Hepatocyte (in vitro differentiated cells): ENCODE measurements around the gene ZSWIM7. TPM values are rescaled to one million over a fixed set of nuclear protein-coding genes. Genes with fewer than 3 reads are reported as not detected.

Experiments used
- DNase-seq: peaks from one replicate; pipeline ENCODE4 v3.0.0-alpha.2; 2016; ENCODE audit warnings: low spot score
- H2AFZ ChIP-seq: fragments of 200-600 bp; sonication (generic); 2 replicates; pipeline ENCODE4 v1.6.0; 2016; ENCODE audit warnings: antibody characterized with exemption, mild to moderate bottlenecking
- H3K27ac ChIP-seq: fragments of 200-600 bp; sonication (generic); 2 replicates; pipeline ENCODE4 v1.5.1; 2016; ENCODE audit warnings: mild to moderate bottlenecking
- H3K27me3 ChIP-seq: fragments of 200-600 bp; sonication (generic); 2 replicates; pipeline ENCODE4 v1.6.1; 2016
- H3K36me3 ChIP-seq: fragments of 200-600 bp; sonication (generic); replicated peaks from 2 replicates; pipeline ENCODE4 v1.5.1; 2016; ENCODE audit warnings: low read depth; ENCODE audit not compliant: insufficient read depth
- H3K4me1 ChIP-seq: fragments of 200-600 bp; sonication (generic); 2 replicates; pipeline ENCODE4 v1.5.1; 2016; ENCODE audit warnings: mild to moderate bottlenecking, moderate library complexity; ENCODE audit not compliant: insufficient read depth
- H3K4me2 ChIP-seq: fragments of 200-600 bp; sonication (generic); 2 replicates; pipeline ENCODE4 v1.6.0; 2016
- H3K4me3 ChIP-seq: fragments of 200-600 bp; sonication (generic); 2 replicates; pipeline ENCODE4 v1.5.1; 2016; ENCODE audit warnings: mild to moderate bottlenecking
- H3K79me2 ChIP-seq: fragments of 200-600 bp; sonication (generic); 2 replicates; pipeline ENCODE4 v1.6.0; 2017; ENCODE audit warnings: mild to moderate bottlenecking
- H3K9me2 ChIP-seq: fragments of 200-600 bp; sonication (generic); replicated peaks from 2 replicates; pipeline ENCODE4 v1.6.0; 2017; ENCODE audit warnings: mild to moderate bottlenecking; ENCODE audit not compliant: insufficient read depth
- H3K9me3 ChIP-seq: fragments of 200-600 bp; sonication (generic); 2 replicates; pipeline ENCODE4 v1.5.1; 2016; ENCODE audit warnings: low read depth, mild to moderate bottlenecking
- H4K20me1 ChIP-seq: fragments of 200-600 bp; sonication (generic); 2 replicates; pipeline ENCODE4 v1.6.0; 2016; ENCODE audit warnings: mild to moderate bottlenecking; ENCODE audit not compliant: insufficient read depth, poor library complexity, severe bottlenecking
- EZH2 ChIP-seq: fragments of 200-600 bp; sonication (generic); IDR thresholded peaks from 2 replicates; pipeline ENCODE4 v1.6.1; 2016; ENCODE audit warnings: antibody characterized with exemption, mild to moderate bottlenecking, borderline replicate concordance
- EZH2phosphoT487 ChIP-seq: fragments of 200-600 bp; sonication (generic); IDR thresholded peaks from one replicate; pipeline ENCODE4 v1.6.1; 2018; ENCODE audit warnings: antibody characterized with exemption, mild to moderate bottlenecking, low read depth, moderate library complexity; ENCODE audit not compliant: unreplicated experiment, severe bottlenecking
- WGBS: methylation state at CpG from one replicate; pipeline ENCODE4 v1.1.6; 2016; ENCODE audit warnings: low lambda C conversion rate; ENCODE audit errors: missing lambda C conversion rate; 5-methylcytosine and 5-hydroxymethylcytosine counted together
- polyA plus RNA-seq: library from polyadenylated mRNA; unstranded; fragments of >200 nt; fragmentation: Nextera tagmentation; extraction: Ambion mirVana; gene quantifications from 2 replicates; pipeline ENCODE4 v1.2.1, GENCODE V29; 2016
- total RNA-seq: library from RNA; depleted of rRNA; stranded (reverse); fragments of >200 nt; gene quantifications from 2 replicates; pipeline ENCODE4 v1.2.3, GENCODE V29; 2014
- TF ChIP-seq, protein P1 (sequence below): fragments of 200-600 bp; sonication (generic); IDR thresholded peaks from 2 replicates; pipeline ENCODE4 v1.5.1; 2016; ENCODE audit warnings: antibody characterized with exemption, mild to moderate bottlenecking; ENCODE audit not compliant: poor library complexity

The ZSWIM7 gene
- total and polyA plus RNA-seq, 2 experiments from 2014 or later: 27.0 to 46.8 TPM

DNA sequence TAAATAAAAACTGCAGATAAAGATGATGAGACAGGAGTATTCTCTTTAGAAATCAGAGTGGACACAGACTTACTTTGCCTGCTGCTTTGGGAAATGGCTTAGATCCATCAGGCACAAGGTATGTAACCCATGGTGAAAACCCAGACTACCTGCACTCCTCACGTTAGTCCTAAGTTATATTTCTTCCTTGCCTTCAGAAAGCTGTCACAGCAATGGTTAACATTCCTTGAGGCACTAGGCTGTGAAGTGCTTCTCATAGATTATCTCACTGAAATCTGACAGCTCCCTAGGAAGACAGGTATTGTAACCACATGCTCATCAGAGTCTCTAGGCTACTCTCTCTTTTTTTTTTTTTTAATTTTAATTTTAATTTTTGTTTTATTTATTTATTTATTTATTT is 20.9 kb downstream of the ZSWIM7 start:
- Histone ChIP-seq H3K36me3 (no peaks in the 10 kb centered on the region), H3K79me2 (no peaks in the 10 kb centered on the region)

GRCh38 chr17:15977894-15978293 is 21.6 kb downstream of the ZSWIM7 start:
- H2AFZ ChIP-seq: no peak overlapping the region
- H3K4me3 ChIP-seq: no peak overlapping the region
- no peaks in the 10 kb centered on the region for H4K20me1 ChIP-seq
- no peak overlapping the region for H3K4me2 ChIP-seq
- H3K79me2 ChIP-seq: no peaks in the 10 kb centered on the region
- TF ChIP-seq, protein P1, sequence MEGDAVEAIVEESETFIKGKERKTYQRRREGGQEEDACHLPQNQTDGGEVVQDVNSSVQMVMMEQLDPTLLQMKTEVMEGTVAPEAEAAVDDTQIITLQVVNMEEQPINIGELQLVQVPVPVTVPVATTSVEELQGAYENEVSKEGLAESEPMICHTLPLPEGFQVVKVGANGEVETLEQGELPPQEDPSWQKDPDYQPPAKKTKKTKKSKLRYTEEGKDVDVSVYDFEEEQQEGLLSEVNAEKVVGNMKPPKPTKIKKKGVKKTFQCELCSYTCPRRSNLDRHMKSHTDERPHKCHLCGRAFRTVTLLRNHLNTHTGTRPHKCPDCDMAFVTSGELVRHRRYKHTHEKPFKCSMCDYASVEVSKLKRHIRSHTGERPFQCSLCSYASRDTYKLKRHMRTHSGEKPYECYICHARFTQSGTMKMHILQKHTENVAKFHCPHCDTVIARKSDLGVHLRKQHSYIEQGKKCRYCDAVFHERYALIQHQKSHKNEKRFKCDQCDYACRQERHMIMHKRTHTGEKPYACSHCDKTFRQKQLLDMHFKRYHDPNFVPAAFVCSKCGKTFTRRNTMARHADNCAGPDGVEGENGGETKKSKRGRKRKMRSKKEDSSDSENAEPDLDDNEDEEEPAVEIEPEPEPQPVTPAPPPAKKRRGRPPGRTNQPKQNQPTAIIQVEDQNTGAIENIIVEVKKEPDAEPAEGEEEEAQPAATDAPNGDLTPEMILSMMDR: no peak
- TF ChIP-seq EZH2phosphoT487 (no peak), EZH2 (no peak)
- H3K27ac ChIP-seq: no peak overlapping the region
- no peaks in the 10 kb centered on the region for H3K36me3 ChIP-seq
- 95% methylated on average over 2 of the region's 2 CpGs for WGBS
- DNase-seq: no peak
- no peaks in the 10 kb centered on the region for H3K9me3 ChIP-seq
- H3K4me1 ChIP-seq: no peaks in the 10 kb centered on the region
- no peaks in the 10 kb centered on the region for H3K9me2 ChIP-seq
- no peaks in the 10 kb centered on the region for H3K27me3 ChIP-seq

More for the DNA sequence above, 20.9 kb downstream of the ZSWIM7 start:
- no peak for DNase-seq
- Histone ChIP-seq H3K27me3 (no peaks in the 10 kb centered on the region), H3K27ac (no peak overlapping the region), H3K9me2 (no peaks in the 10 kb centered on the region), H3K4me3 (no peak overlapping the region), H3K4me2 (no peak overlapping the region), H3K9me3 (no peaks in the 10 kb centered on the region), H2AFZ (no peak overlapping the region), H3K4me1 (no peaks in the 10 kb centered on the region), H4K20me1 (no peaks in the 10 kb centered on the region)
- 59% methylated on average over 1 of the region's 1 CpG for WGBS
- TF ChIP-seq EZH2 (no peak), EZH2phosphoT487 (no peak)
- TF ChIP-seq, protein P1: no peak

GRCh38 chr17:15973834-15974233 is 25.7 kb downstream of the ZSWIM7 start:
- no peaks in the 10 kb centered on the region for H3K9me2 ChIP-seq
- H3K27me3 ChIP-seq: no peaks in the 10 kb centered on the region
- H3K79me2 ChIP-seq: no peaks in the 10 kb centered on the region
- H3K4me2 ChIP-seq: no peak overlapping the region
- 91% methylated on average over 6 of the region's 6 CpGs for WGBS
- DNase-seq: no peak
- H3K9me3 ChIP-seq: no peaks in the 10 kb centered on the region
- no peaks in the 10 kb centered on the region for H3K4me1 ChIP-seq
- no peaks in the 10 kb centered on the region for H3K36me3 ChIP-seq
- H3K27ac ChIP-seq: no peak overlapping the region
- H2AFZ ChIP-seq: no peak overlapping the region
- TF ChIP-seq EZH2phosphoT487 (no peak), EZH2 (no peak)
- TF ChIP-seq, protein P1: no peak
- no peaks in the 10 kb centered on the region for H4K20me1 ChIP-seq
- no peak overlapping the region for H3K4me3 ChIP-seq

GRCh38 chr17:15973016-15973415 is 26.5 kb downstream of the ZSWIM7 start:
- H3K4me1 ChIP-seq: no peaks in the 10 kb centered on the region
- no peaks in the 10 kb centered on the region for H3K36me3 ChIP-seq
- H3K9me2 ChIP-seq: no peaks in the 10 kb centered on the region
- no peaks in the 10 kb centered on the region for H3K27me3 ChIP-seq
- DNase-seq: no peak
- H4K20me1 ChIP-seq: no peaks in the 10 kb centered on the region
- H3K4me3 ChIP-seq: no peak overlapping the region
- no peaks in the 10 kb centered on the region for H3K9me3 ChIP-seq
- TF ChIP-seq EZH2: no peak
- TF ChIP-seq, protein P1: no peak
- TF ChIP-seq EZH2phosphoT487: no peak
- no peak overlapping the region for H2AFZ ChIP-seq
- H3K4me2 ChIP-seq: no peak overlapping the region
- no peak overlapping the region for H3K27ac ChIP-seq
- H3K79me2 ChIP-seq: no peaks in the 10 kb centered on the region
